MM.1S (cell line): ENCODE data around the gene MAB21L4.

Experiments used
- CTCF ChIP-seq: fragments of 300-600 bp; sonication (generic); IDR thresholded peaks from 2 replicates; pipeline ENCODE4 v1.5.1; 2016; ENCODE audit warnings: antibody characterized with exemption, low read length, mixed read lengths
- EZH2 ChIP-seq: fragments of 300-600 bp; sonication (generic); optimal IDR thresholded peaks from 2 replicates; pipeline ENCODE3; 2017; ENCODE audit warnings: low read depth, mild to moderate bottlenecking, antibody characterized with exemption, low read length, mixed read lengths
- EZH2phosphoT487 ChIP-seq: fragments of 300-600 bp; sonication (generic); IDR thresholded peaks from 2 replicates; pipeline ENCODE4 v1.6.1; 2018; ENCODE audit warnings: antibody characterized with exemption, low read length

GRCh38 chr2:240915526-240916341, 19.8 kb upstream of the MAB21L4 start:
- TF ChIP-seq EZH2: no peak
- no peak for TF ChIP-seq CTCF
- TF ChIP-seq EZH2phosphoT487: no peak
